ENCODE data around the gene PEPD.

- TF ChIP-seq, protein P1, sequence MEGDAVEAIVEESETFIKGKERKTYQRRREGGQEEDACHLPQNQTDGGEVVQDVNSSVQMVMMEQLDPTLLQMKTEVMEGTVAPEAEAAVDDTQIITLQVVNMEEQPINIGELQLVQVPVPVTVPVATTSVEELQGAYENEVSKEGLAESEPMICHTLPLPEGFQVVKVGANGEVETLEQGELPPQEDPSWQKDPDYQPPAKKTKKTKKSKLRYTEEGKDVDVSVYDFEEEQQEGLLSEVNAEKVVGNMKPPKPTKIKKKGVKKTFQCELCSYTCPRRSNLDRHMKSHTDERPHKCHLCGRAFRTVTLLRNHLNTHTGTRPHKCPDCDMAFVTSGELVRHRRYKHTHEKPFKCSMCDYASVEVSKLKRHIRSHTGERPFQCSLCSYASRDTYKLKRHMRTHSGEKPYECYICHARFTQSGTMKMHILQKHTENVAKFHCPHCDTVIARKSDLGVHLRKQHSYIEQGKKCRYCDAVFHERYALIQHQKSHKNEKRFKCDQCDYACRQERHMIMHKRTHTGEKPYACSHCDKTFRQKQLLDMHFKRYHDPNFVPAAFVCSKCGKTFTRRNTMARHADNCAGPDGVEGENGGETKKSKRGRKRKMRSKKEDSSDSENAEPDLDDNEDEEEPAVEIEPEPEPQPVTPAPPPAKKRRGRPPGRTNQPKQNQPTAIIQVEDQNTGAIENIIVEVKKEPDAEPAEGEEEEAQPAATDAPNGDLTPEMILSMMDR (conservative IDR thresholded peaks at IDR 0.05 in 1 of 2, IDR thresholded peaks at IDR 0.05 in 1 of 2; ENCODE audit: extremely low read depth in 1 of 2, insufficient read depth in 1 of 2, low read depth in 1 of 2, low read length in 2 of 2): no peak
- no peak for TF ChIP-seq EZH2 (IDR thresholded peaks at IDR 0.05; ENCODE audit: borderline replicate concordance, low read length)
Observed at GRCh38 chr19:33551676-33552075, 30.1 kb upstream of the PEPD start.

Measured in mammary epithelial cell (primary cell).